Measurements from ENCODE around the gene UNC13D.

The UNC13D gene

DNA sequence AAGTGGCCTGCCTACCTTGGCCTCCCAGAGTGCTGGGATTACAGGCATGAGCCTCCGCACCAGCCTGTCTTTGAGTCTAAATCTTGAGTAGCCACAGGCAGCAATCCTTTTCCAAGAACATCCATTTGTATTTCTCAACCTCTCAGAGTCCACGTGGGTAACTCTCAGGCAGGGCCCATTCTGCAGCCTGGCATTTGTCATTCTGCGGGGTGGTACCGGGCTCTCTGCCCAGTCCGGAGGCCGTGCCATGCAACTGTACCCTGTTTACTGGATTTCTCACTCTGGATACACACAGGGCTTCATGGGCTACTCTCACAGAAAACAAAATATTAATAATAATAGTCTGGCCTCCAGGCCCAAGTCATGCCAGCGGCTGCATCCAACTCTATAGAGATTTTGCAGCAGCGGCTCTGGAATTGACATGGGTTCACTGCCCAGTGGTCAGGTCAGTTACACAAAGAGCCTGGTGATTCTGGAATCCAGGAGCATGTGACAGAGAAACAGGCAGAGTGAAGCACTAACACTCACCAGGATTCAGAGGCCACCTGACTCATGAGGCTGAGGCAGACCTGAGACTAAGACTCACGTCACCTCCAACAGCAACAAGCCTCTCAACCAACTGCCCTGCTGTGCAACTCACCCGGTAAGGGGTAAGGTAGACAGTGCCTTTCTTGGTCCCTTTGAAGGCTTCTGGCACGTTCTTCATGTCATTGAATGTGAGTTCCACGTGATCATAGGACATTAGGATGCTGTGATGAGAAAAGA, 6.9 kb upstream of the UNC13D start:
- no peak for DNase-seq (ENCODE audit: low read depth)

- DNase-seq (ENCODE audit: low read depth) = no peak
Observed at GRCh38 chr17:75849724-75850123, 5.5 kb upstream of the UNC13D start.

DNA sequence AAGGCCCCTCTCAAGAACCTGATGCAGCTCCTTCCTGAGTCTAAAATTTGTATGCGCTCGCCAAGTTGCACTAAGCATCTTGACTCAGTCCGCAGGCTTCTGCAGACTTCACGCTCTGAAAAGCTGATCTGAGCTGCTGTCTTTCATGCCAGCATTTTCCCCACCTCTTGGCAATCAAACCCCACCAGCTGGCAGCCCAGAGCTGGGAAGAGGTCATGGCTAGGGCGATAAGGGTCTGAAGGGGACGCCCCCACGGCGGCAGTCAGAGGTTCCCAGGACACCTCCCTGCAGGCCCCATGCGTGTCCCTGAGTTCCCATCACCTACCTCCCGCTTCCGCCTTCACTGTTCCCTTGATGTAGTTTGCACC, 5.1 kb upstream of the UNC13D start:
- no peak for DNase-seq (ENCODE audit: low read depth)

DNA sequence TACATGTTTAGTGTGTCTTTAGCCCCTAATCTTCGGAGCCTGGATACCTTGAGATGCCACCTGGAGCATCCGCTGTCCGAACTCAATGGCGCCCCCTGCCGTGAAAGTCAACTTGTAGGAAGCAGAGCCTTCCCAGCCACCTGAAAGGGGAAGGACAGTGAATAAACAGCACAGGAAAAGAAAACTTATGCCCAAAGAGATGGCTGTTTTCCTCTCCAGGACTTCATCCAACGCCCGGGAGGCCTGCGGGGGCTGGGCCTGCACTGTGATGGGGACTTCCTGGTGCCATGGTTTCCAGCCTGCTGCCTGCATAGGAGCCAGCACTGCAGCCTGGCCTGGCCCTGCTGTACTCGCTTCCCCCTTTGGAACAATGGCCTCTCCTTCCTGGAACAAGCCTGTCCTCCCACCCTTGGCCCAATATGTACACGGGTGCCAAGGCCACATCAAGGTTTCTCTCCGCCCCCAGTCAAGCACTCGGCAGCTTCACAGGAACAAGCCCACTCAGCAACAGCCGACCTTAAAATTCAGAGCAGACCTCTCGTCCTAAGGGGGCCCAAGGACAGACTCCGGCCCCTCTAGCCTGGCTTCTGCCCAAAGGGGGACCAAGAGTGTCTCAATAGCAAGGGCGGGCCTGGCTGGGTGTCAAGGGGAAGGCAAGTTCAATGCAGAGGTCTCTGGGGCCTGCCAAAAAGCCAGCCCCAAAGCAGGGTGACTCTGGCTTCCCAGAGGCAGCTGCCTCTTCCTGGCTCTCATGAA, 4.5 kb upstream of the UNC13D start:
- DNase-seq (ENCODE audit: low read depth) = no peak

GRCh38 chr17:75847614-75848522, 3.7 kb upstream of the UNC13D start:
- DNase-seq (ENCODE audit: low read depth) = no peak

DNA sequence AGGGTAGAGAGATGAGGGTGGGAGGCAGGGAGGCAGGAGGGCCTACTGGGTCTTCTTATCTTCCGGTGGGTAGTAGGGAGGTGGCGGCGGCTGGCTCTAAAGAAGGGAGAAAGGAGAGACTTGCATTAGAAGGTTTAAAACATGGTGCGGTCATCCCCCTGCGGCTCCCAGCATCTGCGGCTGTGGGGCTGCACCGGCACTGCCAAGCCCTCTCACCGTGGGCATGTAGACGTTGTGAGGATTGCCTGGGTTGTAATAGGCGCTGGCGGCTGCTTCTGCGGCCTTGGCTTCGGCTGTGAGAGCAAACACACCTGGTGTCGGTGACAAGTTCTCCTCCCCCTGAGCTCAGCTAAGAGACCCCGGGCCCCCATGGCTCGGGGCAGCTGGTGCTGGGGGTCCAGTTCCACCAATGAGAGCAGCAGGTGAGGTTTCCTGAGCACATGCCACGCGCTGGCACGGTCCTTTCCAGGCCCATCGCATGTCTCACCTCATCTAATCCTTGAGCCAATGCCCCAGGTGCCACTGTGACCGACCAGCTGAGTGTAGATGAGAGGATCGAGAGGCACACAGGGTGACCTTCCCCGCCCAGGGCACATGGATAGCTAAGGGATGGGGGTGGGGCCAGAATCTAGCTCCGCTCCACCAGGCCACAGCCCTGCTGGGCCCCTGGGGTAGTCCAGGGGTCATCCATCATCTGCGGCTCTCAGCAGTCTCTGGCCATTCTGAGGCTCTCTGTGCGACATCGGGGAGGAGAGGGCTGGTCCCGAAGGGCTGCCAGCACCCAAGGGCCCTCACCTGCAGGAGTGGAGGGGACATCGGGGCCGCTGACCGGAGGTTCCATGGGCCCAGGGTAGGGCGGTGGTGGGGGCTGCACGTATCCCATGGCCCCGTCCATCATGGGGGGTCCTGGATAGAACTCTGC, 2.7 kb upstream of the UNC13D start:
- no peak for DNase-seq (ENCODE audit: low read depth)

DNA sequence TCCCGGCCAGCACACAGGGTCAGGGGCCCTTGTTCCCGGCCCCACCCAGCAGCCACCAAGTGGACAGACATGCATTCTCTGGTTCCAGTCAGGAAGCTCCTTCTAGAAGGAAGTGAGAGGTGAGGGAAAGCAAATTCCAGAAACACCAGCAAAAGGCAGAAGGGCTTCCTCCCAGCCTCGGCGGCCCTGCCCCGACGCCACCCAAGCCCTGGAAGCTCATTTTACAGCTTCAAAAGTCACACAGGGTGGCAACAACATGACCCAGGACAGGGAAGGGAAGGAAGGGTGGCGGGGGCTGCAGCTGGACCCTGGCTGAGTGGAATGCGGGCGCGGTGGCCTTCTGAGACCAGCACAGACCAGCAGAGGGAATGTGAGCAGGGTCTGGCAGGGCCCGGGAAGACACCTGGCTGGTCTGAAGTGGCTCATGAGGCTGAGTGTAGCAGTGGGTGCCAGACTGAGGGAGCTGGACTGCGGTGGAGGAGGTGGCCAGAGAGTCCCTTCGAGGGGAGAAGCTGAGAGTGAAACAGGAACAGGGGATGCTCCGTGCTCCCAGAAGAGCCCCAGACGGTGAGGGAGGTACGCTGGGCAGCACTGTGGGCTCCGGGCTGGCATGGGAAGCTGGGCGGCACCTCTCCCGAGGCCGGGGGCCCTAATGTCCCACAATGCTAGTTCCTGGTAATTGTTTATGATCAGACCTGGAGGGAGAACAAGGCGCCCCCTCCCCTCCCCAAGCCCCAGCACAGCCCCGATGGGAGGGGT, 1.9 kb upstream of the UNC13D start:
- no peak for DNase-seq (ENCODE audit: low read depth)

DNA sequence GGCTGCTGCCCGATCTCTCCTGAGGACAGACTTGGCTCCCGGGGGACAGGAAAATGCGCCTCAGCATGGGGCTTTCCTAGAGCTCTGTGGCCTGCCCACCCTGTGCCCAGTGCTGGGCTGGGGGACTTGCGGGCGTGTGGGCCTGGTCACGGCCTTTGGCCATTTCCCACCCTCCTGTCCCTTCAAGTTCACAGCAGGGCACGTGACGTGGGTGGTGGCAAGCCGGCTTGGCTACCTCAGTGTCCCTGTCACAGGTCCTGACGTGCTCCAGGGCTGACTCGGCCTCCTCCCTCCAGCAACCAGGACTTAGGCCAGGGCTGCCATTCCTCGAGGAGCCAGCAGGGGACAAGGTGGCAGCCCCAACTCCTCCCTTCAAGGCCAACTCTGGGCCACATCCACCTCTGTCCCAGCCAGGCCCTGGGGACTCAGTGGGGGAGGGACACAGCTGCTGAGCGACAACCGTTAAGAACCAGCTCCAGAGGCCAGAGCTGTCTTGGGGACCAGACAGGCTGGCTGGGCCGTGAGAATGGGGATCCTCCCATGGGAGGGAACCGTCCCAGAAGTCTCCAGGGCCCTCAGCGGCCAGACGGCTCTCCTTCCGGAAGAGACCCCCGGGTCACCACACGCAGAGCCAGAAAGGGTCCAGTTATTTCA, 981 bp upstream of the UNC13D start:
- no peak for DNase-seq (ENCODE audit: low read depth)

DNA sequence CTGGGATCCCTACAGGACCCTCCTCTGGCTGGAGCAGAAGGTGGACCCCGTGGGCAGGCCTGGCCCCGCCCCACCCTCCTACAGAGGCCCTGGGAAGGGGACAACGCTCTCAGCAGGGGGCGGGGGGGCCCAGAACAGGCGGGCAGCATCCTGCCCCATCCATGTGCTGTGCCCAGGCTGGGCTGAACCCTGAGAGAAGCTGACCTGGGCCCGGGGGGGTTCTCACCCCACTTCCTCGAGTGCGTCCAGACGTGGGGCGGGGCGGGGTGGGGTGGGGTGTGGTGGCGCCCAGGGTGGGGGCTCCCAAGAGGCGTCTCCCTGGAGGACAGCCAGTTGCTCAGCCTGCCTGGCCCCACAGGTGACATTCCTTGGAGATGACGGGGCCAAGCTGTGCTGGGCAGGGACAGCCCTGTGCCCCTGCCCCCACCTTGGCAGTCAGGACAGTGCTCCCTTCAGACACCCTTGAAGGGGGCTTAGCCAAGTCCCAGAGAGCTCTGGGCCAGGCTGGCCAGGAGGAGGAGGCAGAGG, 390 bp upstream of the UNC13D start:
- DNase-seq (ENCODE audit: low read depth) = no peak

DNA sequence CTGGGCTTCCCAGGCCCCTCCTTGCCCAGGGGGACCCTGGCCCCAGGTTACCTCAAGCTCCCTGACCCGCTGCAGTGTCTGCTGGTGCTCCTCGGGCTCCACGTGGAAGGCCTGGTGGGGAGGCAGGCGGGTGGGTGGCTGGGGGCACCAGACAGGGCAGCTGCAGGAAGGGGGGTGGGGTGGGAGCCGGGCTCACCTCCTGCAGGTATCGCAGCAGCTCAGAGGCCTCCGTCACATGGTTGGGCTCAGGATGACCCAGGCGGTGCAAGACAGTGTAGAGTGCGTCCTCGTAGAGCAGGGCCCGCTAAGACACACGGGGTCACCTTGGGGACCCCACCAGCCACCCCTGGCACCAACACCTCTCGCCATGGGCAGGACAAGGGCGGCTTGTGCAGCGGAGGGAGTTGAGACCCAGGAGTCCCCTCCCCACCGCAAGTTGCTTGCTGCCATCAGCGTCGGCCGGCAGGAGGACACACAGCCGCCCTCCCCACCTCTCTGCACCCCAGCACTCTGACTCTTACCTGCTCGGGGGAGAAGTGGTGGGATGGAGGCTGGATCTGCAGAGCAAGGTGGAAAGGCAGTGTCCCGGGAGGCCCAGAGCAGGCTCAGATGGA, 1.1 kb downstream of the UNC13D start:
- no peak for DNase-seq (ENCODE audit: low read depth)

GRCh38 chr17:75842411-75842810, 1.8 kb downstream of the UNC13D start:
- no peak for DNase-seq (ENCODE audit: low read depth)

- no peak for DNase-seq (ENCODE audit: low read depth)
Observed at GRCh38 chr17:75840799-75841164, 3.4 kb downstream of the UNC13D start.

GRCh38 chr17:75839942-75840798, 4.0 kb downstream of the UNC13D start:
- no peak for DNase-seq (ENCODE audit: low read depth)

- DNase-seq (ENCODE audit: low read depth) = no peak
Observed at GRCh38 chr17:75838410-75838809, 5.8 kb downstream of the UNC13D start.

DNA sequence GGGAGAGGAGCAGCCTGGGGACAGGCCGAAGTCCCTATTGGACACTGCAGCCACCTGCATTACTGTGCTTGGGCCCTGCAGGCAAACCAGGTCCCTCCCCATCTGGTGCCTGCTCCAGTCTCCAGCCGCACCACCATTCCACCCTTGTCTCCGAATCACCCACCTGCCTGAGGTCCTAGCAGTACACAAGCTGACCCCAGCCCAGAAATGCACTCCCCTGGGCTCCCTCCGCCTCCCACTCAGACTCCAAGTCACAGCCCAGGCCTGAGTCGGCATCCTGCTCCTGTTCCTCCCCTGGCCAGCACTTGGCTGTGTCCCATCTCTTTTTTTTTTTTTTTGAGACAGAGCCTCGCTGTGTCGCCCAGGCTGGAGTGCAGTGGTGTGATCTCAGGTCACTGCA, 6.3 kb downstream of the UNC13D start:
- no peak for DNase-seq (ENCODE audit: low read depth)

DNA sequence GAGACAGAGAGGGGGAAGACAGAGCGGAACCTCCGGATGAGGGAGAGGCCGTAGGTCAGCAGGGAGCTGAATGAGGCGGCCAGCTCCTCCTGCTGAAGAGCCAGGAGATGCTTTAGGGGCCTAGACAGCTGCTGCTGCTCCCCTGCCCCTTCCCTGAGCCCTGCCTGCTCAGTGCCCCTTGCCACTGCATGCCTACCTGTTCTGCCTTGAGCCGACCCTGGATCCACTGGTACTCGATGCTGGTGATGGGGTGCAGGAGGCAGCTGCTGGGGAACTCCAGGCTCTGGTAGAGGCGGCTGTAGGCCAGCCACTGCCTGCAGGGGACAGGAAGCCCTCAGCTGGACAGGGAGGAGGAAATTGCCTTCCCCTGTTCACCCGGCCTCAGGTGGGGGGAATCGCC, 7.6 kb downstream of the UNC13D start:
- no peak for DNase-seq (ENCODE audit: low read depth)

DNA sequence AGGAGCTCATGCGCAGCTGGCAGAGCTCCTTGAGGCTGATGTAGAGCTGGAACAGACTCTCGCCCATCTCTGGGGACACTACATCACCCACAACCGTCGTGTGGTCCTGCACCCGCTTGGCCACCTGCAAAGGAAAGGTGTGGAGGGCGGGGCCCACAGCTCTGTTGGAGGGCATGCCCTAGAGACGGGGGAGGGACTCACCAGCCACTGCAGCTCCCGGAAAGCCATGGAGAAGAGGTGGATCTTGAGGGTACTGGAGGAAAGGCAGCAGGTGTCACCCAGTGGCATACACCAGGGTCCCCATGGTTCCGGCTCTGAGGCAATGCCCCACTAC, 8.6 kb downstream of the UNC13D start:
- DNase-seq (ENCODE audit: low read depth) = no peak

DNA sequence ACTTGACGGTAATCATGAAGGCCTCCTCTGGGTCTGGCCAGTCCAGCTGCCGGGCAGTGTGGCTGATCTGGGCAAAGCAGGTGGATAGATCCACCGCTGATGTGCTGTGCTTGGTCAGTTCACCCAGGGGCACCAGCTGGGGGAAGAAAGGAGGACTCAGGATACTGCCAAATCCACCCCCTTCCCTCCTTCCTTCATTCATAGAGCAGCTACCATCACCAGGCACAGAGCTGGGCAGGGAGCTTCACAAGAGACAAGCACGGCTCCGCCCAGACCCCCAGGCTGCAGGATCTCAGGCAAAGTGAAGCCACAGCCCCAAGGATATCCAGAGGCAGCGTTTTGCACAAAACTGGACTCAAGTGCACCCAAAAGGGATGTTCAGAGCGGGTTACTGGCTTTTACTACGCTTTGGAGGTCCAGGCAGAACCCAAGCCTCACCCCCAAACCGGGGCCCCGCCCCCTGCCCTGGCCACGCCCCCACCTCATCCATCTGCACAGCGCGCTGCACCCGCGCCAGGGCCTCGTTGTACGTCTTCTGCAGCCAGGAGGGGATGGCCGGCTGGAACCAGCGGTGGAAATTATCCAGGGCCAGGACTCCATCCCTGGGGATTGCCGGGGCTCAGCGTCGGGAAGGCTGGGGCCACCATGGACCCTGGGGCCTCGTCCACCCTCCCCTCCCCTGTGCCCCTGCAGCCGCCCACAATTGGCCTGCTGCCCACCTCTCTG, 9.1 kb downstream of the UNC13D start:
- DNase-seq (ENCODE audit: low read depth) = no peak
